Measurements from ENCODE around the gene DPY19L3. TPM values are rescaled to one million over a fixed set of nuclear protein-coding genes. Genes with fewer than 3 reads are reported as not detected.
"Not testable (repeated sequence)": the region's sequence is repeated elsewhere in the genome, so short reads cannot be mapped to it uniquely, and the experiment has no call there.

The DPY19L3 gene
- total RNA-seq, 1 donor from 2014 or later, result 12.8 TPM

DNA sequence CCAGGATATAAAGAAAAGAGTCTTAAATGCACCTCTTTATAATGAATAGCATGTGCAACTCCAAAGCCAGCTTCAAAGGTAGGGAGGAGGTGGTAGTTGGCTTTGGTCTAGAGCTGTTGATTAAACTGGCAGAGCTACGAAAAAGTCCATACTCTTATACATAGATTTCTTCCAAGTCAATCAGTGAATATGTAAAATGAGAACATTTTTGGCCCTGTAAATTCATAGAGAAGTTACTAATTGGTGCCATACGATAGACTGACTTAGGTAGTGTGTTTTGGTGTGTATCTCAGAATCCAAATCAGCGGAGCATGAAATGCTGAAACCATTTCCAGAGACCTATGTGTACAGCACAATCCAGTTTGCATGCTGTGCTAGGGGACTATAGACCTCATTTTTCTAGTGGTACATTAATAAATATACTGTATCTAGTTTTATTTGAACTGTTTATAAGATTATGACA is 17.1 kb upstream of the DPY19L3 start:
- no peak for ATAC-seq
- DNase-seq (ENCODE audit: low spot score), result no peak

DNA sequence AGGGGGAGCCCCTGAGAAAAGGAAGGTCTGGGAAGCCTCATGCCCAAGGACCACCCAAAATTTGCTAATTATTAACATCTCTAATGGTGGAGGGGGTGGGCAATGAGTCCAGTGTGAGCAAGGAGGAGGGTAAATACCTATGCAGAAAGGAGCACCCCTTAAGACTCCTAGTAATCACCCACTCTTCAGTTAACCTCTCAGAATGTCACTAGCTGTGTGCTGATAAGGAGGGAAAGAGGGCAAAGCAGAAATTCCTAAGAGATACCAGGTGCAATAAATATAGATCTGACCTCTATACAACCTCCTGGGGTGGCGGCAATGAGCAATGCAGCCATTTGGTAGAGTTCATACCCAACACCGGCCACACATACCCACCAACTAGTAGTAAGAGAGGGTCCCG is 12.7 kb upstream of the DPY19L3 start:
- no peak for ATAC-seq

GRCh38 chr19:32396046-32396652 is 9.4 kb upstream of the DPY19L3 start:
- ATAC-seq (no peak), DNase-seq (ENCODE audit: low spot score) (no peak)

More for the DNA sequence above, 12.7 kb upstream of the DPY19L3 start:
- no peak for DNase-seq (ENCODE audit: low spot score)

DNA sequence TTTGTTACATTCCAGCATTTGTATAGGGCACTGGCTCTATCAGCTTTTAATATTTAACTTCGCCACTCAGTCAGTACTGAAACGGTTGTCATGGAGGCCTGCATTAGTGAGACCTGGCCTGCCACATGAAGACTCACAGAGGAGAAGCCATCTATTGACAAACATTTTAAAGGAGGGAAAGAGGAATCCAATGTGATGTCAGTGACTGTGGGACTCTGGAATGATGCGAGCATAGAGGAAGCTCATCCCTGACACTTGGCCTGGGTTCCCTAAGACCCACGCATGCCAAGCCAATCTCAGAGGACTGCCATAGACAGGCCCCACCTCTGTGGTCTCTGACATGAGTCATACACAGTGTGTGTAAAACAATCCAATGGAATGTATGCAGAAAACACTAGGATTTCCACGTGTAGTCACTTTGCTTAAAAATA is 7.9 kb upstream of the DPY19L3 start:
- ATAC-seq (no peak), DNase-seq (ENCODE audit: low spot score) (no peak)

DNA sequence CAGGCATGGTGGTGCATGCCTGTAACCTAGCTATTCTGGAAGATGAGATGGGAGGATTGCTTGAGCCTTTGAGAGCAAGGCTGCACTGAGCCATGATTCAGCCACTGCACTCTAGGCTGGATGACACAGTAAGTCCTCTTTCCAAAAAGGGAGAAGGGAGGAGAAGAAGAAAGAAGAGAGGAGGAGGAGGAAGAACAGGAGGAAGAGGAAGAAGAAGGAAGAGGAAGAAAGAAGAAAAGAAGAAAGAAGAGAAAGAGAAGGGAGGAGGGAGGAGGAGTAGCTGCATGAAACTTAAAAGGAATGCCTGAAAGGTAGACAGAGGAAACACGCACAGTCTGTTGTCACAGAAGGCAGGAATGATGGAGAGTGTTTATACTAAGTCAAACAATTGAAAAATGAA is 3.6 kb upstream of the DPY19L3 start:
- ATAC-seq (no peak), DNase-seq (ENCODE audit: low spot score) (no peak)

DNA sequence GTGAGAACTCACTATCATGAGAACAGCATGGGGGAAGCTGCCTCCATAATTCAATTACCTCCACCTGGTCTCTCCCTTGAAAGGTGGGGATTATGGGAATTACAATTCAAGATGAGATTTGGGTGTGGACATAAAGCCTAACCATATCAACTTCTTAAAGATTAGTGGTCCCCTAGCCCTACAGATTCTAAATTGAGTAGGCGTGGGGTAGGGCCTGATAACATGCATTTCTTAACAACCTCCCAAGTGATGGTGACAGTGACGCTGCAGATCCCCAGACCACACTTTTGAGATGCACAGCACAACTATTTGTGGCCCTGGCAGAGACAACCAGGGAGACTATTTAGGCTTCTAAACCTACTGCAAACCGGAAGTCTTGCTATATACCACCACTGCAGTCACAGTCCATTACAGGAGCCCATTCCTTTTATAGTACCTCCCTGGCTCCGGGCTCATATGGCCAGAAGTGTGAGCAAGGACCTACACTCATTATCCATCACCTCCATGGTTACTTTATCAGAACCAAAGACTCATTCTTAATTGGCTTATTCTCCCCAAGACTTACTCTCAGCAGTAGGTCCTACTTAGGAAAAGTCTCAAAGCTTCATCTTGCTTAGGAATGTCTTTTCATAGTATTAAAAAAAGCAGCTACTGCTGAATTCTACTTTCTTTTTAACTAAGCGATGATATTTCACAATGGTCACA is 2.1 kb upstream of the DPY19L3 start:
- DNase-seq (ENCODE audit: low spot score) (no peak), ATAC-seq (no peak)

- ATAC-seq (no peak), DNase-seq (ENCODE audit: low spot score) (no peak)
Observed at GRCh38 chr19:32404213-32404932, 1.2 kb upstream of the DPY19L3 start.

DNA sequence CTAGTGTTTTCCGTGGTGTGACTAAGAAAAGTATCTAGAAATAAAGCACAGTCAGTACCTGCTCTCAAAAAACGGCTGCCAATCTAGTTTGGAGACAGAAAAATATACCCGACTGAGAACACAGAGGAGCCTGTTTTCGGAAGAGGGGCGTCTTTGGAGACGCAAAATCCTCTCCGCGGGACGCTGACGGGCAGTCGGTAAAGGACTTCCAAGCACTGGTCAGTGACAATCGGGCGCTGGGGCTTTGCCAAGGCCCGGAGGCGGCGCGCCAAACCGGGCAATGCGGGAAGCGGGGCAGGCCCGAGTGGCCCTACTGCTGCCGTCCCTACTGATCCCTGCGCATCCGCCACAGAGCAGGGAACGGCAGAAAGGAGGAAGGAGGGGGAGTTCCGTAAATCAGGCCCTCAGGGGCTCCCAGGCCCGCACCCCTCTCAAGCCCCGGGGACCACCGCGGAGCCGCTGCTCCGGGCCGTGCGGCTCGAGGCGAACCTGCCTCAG is 588 bp upstream of the DPY19L3 start:
- peak; percentile 85 for DNase-seq (ENCODE audit: low spot score)
- ATAC-seq, result peak; percentile 72

DNA sequence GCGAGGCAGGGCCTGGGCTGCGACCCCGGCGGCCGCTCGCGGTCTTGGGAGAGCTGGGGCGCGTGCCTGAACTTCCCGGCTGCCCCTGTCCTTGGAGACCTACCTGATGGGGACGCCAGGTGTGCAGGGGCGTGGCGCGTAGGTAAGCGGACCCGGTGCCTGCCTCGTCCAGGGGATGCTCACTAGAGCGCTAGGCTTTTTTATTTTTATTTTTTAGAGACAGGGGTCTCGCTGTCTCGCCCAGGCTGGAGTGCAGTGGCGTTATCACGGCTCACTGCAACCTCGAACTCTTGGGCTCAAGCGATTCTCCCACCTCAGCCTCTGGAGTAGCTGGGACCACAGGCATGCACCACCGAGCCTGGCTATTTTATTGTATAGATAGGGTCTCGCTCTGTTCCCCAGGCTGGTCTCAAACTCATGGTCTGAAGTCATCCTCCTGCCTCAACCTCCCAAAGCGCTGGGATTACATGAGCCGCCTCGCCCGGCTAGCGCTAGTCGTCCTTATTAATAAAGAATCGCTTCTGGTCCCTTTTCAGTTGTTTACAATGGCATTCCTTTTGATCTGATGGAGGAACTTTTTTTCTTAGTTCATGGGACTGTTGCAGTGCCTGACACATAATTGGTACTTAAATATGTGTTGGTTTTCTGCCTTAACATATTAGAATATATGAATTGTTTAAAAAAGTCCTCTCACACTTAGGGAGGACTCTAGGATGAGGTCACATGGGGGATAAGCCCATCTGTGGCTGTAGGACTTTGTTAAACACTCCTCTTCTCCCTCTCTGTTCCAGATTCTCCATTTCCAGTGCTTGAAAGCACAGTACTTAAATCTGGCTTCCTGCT is 812 bp downstream of the DPY19L3 start:
- ATAC-seq, result no peak
- no peak for DNase-seq (ENCODE audit: low spot score)

DNA sequence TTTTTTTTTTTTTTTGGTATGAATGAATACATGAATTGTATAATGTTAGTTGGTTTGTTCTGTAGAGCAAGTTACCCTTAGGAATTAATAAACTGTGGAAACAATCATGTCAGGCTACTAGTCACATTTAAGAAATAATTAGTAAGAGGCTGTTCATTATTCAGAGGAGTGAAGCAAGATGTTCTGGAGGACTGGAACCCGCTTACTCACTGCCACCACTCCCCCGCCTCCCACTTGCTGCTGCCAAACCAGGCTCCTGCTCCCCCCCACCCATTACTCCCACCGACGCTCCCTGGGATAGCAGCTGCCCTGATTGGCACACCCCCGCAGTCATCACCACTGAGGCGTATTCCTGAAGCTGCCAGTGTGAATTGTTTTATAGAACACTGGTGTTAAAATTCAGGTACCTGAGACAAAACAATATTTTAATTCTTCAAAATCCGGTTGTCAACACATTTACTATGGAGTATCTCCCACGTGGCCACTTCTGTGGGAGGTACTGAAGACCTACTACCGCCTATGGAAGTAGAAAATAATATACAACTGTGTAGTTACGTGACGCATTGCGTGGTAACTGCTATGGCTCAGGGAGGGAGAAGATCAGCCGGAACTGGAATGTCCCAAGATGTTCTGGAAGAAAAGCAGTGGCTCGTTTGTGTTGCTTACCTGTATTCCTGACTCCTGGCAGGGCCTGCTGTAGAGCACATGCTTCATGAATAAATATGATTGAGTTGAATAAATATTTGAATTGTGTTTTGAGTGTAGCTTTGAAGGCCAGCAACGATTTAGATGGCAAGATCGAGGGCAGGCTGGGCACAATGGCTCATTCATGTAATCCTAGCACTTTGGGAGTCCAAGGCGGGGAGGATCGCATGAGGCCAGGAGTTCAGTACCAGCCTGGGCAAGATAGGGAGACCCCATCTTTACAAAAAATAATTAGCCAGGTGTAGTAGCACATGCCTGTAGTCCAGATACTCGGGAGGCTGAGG is 1.7 kb downstream of the DPY19L3 start:
- DNase-seq (ENCODE audit: low spot score) (no peak), ATAC-seq (no peak)

- ATAC-seq, result no peak
- no peak for DNase-seq (ENCODE audit: low spot score)
Observed at GRCh38 chr19:32415246-32415645, 9.7 kb downstream of the DPY19L3 start.

- no peak for ATAC-seq
- no peak for DNase-seq (ENCODE audit: low spot score)
Observed at GRCh38 chr19:32415669-32416068, 10.1 kb downstream of the DPY19L3 start.

DNA sequence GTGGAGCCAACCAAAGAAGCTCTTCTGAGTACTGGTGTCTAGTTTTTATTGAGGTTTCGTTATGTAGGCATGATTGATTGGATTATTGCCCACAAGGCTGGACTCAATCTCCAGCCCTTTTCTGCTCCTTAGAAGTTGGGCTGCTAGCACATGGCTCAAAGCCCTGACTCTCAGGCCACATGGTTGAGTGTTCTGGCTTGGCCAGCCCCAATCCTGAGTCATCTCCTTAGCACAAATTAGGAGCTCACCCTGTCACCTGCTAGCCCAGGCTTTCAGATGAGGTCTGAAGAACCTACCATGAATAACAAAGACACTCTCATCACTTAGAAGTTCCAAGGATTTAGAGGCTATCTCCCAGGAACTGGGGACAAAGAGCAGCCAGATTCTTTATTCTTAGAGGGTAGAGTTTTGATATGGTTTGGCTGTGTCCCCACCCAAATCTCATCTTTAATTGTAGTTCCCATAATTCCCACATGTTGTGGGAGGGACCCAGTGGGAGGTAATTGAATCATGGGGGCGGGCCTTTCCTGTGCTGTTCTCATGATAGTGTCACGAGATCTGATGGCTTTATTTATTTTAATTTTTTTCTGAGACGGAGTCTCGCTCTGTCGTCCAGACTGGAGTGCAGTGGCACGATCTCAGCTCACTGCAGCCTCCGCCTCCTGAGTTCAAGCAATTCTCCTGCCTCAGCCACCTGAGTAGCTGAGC is 11.3 kb downstream of the DPY19L3 start:
- no peak for ATAC-seq
- no peak for DNase-seq (ENCODE audit: low spot score)

DNA sequence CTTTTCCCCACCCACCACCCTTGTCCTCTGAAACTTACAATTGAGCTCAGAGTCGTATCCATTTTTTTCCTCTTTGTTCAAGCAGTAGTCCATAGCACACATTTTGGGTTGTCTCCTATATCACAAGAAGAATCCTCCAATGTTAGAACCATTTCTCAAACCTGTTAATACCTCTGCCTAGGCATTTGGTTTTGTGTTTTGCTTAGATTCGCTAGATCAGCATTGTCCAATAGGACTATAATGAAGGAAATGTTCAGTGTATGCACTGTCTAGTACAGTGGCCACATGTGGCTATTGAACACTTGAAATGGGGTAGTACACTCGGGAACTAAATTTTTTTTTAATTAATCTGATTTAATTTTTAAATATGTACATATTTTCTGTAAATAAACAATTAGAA is 12.6 kb downstream of the DPY19L3 start:
- no peak for DNase-seq (ENCODE audit: low spot score)
- ATAC-seq, result no peak

GRCh38 chr19:32421589-32422361 is 16.2 kb downstream of the DPY19L3 start:
- no peak for DNase-seq (ENCODE audit: low spot score)
- ATAC-seq, result peak; percentile 62

GRCh38 chr19:32422435-32422834 is 16.9 kb downstream of the DPY19L3 start:
- DNase-seq (ENCODE audit: low spot score), result no peak
- no peak for ATAC-seq

DNA sequence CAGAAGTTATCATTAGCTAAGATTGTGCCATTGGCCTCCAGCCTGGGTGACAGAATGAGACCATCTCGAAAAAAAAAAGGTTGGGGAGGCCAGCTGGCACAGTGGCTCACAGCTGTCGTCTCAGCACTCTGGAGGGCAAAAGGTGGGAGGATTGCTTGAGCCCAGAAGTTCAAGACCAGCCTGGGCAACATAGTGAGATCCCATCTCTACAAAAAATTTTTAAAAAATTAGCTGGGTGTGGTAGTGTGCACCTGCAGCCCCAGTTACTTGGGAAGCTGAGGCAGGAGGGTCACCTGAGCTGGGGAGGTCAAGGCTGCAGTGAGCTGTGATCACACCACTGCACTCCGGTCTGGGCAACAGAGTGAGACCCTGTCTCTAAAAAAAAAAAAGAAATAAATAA is 18.4 kb downstream of the DPY19L3 start:
- DNase-seq (ENCODE audit: low spot score); ATAC-seq: not testable (repeated sequence)

GRCh38 chr19:32427536-32427935 is 22.0 kb downstream of the DPY19L3 start:
- DNase-seq (ENCODE audit: low spot score) (no peak), ATAC-seq (no peak)

Measured in left lobe of liver (tissue), 2 donors.